ENCODE data around the gene MEGF10. TPM values are rescaled to one million over a fixed set of nuclear protein-coding genes. Genes with fewer than 3 reads are reported as not detected.

MEGF10 gene
- total RNA-seq, 4 donors from 2014 or later, result 0.50 to 2.9 (median 0.95) TPM

GRCh38 chr5:127373858-127374491 lies 83.4 kb downstream of the MEGF10 start:
- 74% methylated on average over 6 of the region's 6 CpGs for WGBS
- DNase-seq (ENCODE audit: extremely low spot score), result no peak

GRCh38 chr5:127375124-127375523 lies 84.5 kb downstream of the MEGF10 start:
- H3K9me3 ChIP-seq, result no peaks in the 10 kb centered on the region
- no peak overlapping the region for H3K4me3 ChIP-seq
- no peak overlapping the region for H3K27ac ChIP-seq (replicated peaks in 1 of 4)
- no peaks in the 10 kb centered on the region for H3K36me3 ChIP-seq
- TF ChIP-seq EP300 (IDR thresholded peaks at IDR 0.05) (no peak), POLR2AphosphoS5 (IDR thresholded peaks at IDR 0.05) (no peak), POLR2A (IDR thresholded peaks at IDR 0.05; ENCODE audit: low read depth) (no peak)
- TF ChIP-seq, protein P1, sequence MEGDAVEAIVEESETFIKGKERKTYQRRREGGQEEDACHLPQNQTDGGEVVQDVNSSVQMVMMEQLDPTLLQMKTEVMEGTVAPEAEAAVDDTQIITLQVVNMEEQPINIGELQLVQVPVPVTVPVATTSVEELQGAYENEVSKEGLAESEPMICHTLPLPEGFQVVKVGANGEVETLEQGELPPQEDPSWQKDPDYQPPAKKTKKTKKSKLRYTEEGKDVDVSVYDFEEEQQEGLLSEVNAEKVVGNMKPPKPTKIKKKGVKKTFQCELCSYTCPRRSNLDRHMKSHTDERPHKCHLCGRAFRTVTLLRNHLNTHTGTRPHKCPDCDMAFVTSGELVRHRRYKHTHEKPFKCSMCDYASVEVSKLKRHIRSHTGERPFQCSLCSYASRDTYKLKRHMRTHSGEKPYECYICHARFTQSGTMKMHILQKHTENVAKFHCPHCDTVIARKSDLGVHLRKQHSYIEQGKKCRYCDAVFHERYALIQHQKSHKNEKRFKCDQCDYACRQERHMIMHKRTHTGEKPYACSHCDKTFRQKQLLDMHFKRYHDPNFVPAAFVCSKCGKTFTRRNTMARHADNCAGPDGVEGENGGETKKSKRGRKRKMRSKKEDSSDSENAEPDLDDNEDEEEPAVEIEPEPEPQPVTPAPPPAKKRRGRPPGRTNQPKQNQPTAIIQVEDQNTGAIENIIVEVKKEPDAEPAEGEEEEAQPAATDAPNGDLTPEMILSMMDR (IDR thresholded peaks at IDR 0.05), result no peak
- H3K27me3 ChIP-seq, result no peaks in the 10 kb centered on the region
- no peaks in the 10 kb centered on the region for H3K4me1 ChIP-seq
- no peak for DNase-seq (ENCODE audit: extremely low spot score)
- intact Hi-C loops (cut with DNase I), result no loop called here

More at GRCh38 chr5:127373858-127374491, 83.4 kb downstream of the MEGF10 start:
- Histone ChIP-seq H3K4me1 (no peaks in the 10 kb centered on the region), H3K36me3 (no peaks in the 10 kb centered on the region), H3K9me3 (no peaks in the 10 kb centered on the region), H3K27ac (replicated peaks in 1 of 4) (no peak overlapping the region), H3K4me3 (no peak overlapping the region), H3K27me3 (no peaks in the 10 kb centered on the region)
- TF ChIP-seq POLR2AphosphoS5 (IDR thresholded peaks at IDR 0.05) (no peak), EP300 (IDR thresholded peaks at IDR 0.05) (no peak), POLR2A (IDR thresholded peaks at IDR 0.05; ENCODE audit: low read depth) (no peak)
- TF ChIP-seq, protein P1 (IDR thresholded peaks at IDR 0.05), result no peak
- intact Hi-C loops (cut with DNase I), result no loop called here

DNA sequence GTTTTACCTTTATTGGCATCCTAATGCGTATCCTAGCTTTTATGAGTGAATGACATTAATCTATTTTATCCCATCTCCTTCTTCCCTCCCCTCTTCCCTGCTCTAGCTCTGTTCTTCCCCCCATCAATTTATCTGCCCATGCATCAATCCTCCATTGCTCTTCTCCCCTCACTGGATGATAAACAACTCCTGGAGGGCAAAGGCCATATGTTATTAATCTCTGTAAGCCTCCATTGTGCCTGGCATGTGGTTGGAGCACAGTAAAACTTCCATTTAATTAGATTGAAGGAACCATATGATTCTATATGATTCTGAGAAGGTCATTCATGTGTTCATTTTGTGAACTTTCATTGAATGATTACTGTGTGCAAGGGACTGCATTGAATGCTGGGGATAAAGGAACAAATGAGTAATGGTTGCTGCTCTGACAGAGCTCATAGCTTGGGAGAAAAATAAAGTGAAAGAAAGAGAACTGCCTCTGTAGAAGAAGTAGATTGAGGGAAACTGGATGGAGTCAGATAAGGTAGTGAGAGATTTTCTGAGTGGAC lies 85.0 kb downstream of the MEGF10 start:
- Histone ChIP-seq H3K4me1 (no peaks in the 10 kb centered on the region), H3K27me3 (no peaks in the 10 kb centered on the region), H3K36me3 (no peaks in the 10 kb centered on the region), H3K27ac (replicated peaks in 1 of 4) (no peak overlapping the region), H3K4me3 (no peak overlapping the region), H3K9me3 (no peaks in the 10 kb centered on the region)
- intact Hi-C loops (cut with DNase I), result no loop called here
- no peak for DNase-seq (ENCODE audit: extremely low spot score)
- 91% methylated on average over 1 of the region's 1 CpG for WGBS
- TF ChIP-seq POLR2AphosphoS5 (IDR thresholded peaks at IDR 0.05) (no peak), EP300 (IDR thresholded peaks at IDR 0.05) (no peak), POLR2A (IDR thresholded peaks at IDR 0.05; ENCODE audit: low read depth) (no peak)
- TF ChIP-seq, protein P1 (IDR thresholded peaks at IDR 0.05), result no peak

DNA sequence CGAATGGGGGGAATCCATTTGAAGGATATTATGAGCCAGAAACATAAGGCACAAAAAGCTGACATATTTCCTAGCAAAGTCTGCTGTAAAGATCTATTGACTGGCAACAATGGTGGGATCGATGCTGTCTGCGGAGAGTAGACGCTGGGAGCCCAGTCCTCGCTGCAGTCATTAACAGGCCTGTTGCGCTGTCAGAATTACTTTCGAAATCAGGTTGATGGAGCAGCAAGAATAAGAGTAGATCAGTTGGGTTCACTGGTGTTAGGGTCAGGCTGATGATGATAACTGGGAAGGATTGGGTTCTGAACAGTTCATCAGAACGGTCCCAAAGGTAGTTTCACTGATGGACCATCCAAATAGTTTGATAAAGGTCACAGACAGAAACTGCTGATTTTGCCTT lies 87.1 kb downstream of the MEGF10 start:
- intact Hi-C loops (cut with DNase I), result no loop called here
- TF ChIP-seq POLR2A (IDR thresholded peaks at IDR 0.05; ENCODE audit: low read depth), result no peak
- TF ChIP-seq POLR2AphosphoS5 (IDR thresholded peaks at IDR 0.05), result no peak
- TF ChIP-seq EP300 (IDR thresholded peaks at IDR 0.05), result no peak
- TF ChIP-seq, protein P1 (IDR thresholded peaks at IDR 0.05), result no peak
- DNase-seq (ENCODE audit: extremely low spot score), result no peak
- H3K9me3 ChIP-seq, result no peaks in the 10 kb centered on the region
- H3K27ac ChIP-seq (replicated peaks in 1 of 4), result no peak overlapping the region
- 92% methylated on average over 8 of the region's 8 CpGs for WGBS
- H3K4me3 ChIP-seq, result no peak overlapping the region
- no peaks in the 10 kb centered on the region for H3K27me3 ChIP-seq
- no peaks in the 10 kb centered on the region for H3K36me3 ChIP-seq
- no peaks in the 10 kb centered on the region for H3K4me1 ChIP-seq

All from esophagus muscularis mucosa (tissue), 4 donors.